Measurements from ENCODE around the gene BMP3. TPM values are rescaled to one million over a fixed set of nuclear protein-coding genes. Genes with fewer than 3 reads are reported as not detected.
A peak's percentile ranks its signal among the peaks of the same experiment; 100 is the strongest.

BMP3 gene
- total RNA-seq, 2 experiments from 2014 or later: not detected

DNA sequence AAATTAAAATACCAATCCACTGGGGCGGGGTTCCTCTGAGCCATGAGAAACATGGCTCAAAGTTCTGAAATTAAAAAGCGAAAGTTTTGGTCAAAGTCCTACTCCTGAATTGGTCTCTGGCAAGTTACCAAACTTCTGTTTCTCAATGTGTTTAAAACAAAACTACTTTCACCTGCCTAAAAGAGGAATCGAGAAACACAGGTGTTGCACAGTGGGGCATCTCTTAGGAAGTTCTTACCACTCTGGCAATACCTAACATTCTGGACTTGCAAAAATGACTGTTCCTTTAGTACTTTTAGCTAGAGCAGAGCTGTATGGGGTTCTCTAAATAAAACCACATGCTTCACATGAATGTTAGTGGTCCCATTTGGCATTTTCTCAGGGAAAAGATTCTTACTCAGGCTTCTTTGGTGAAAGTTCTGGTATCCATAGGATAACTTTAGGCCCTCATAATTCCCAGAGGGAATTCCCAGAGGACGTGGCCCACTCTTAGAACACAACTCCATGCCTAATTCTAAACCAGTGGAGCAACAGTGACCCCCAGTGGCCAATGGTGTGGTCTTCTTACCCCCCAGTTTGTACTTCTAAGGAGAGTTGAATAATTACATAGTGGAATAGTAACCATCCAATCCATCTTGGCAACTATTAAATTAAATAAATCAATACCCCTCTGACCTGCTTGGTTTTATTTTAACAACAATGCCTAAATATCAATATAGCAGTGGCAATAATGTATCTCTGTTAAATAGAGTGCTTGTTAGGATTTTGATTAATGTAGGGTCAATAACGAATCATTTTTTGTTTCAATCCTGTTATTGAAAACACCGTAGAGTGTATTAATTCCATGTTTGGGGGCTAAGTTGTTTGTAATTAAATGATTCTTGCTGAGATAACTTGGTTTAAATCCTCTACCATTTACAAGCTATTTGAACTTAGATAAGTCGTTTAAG is 21.9 kb downstream of the BMP3 start:
- H3K36me3 Mint-ChIP-seq: no peaks in the 10 kb centered on the region

DNA sequence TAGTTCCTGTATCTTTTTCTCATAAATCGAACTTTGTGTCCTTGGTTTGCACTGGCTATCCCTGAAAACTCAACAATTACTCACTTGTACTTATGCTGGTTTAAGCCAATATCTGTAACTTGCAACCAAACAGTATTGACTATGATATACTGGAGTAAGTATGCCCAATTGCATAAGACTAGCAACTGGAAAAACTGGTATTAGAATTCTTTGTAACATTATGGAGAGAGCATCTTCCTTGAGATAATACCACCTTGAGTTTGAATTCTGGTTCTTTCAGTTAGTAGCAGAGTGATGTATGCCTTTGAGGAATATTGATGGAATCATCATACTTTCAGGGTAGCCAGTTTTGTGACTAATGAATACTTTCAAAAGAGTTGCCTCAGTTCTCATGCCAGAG is 28.1 kb downstream of the BMP3 start:
- Mint-ChIP-seq H3K9me3 (no peaks in the 10 kb centered on the region), H3K36me3 (no peaks in the 10 kb centered on the region), H3K4me3 (no peak overlapping the region), H3K4me1 (ENCODE audit: low read depth) (no peaks in the 10 kb centered on the region), H3K27me3 (peaks cover 6% of the 10 kb centered on the region), H3K27ac (no peak overlapping the region)
- ChIA-PET POLR2A (no interaction called here), CTCF (interaction anchor here (1.4 kb wide), 1 partner anchor 12 kb away, joined by 4 read pairs; no protein-coding TSS in a partner anchor)
- DNase-seq: no peak
- intact Hi-C loops (cut with micrococcal nuclease): no loop called here

More for the DNA sequence above, 21.9 kb downstream of the BMP3 start:
- H3K27ac Mint-ChIP-seq: no peak overlapping the region
- POLR2A ChIA-PET: no interaction called here
- H3K27me3 Mint-ChIP-seq: peaks cover 2% of the 10 kb centered on the region
- no peaks in the 10 kb centered on the region for H3K9me3 Mint-ChIP-seq
- no peak overlapping the region for H3K4me3 Mint-ChIP-seq
- DNase-seq: peak; percentile 51
- no peaks in the 10 kb centered on the region for H3K4me1 Mint-ChIP-seq (ENCODE audit: low read depth)
- intact Hi-C loops (cut with micrococcal nuclease): loop anchor here (1.0 kb wide), 1 partner anchor 690 kb away; no protein-coding TSS in a partner anchor
- CTCF ChIA-PET: interaction anchor here (0.6 to 3.9 kb wide), 8 partner anchors 9 to 742 kb away, joined by 3 to 19 read pairs (median 4); no protein-coding TSS in a partner anchor

GRCh38 chr4:81060587-81061343 is 30.3 kb downstream of the BMP3 start:
- Mint-ChIP-seq H3K36me3 (no peaks in the 10 kb centered on the region), H3K9me3 (no peaks in the 10 kb centered on the region), H3K4me1 (ENCODE audit: low read depth) (no peaks in the 10 kb centered on the region), H3K27me3 (peaks cover 8% of the 10 kb centered on the region), H3K4me3 (no peak overlapping the region), H3K27ac (no peak overlapping the region)
- ChIA-PET CTCF (no interaction called here), POLR2A (no interaction called here)
- no peak for DNase-seq
- intact Hi-C loops (cut with micrococcal nuclease): no loop called here

DNA sequence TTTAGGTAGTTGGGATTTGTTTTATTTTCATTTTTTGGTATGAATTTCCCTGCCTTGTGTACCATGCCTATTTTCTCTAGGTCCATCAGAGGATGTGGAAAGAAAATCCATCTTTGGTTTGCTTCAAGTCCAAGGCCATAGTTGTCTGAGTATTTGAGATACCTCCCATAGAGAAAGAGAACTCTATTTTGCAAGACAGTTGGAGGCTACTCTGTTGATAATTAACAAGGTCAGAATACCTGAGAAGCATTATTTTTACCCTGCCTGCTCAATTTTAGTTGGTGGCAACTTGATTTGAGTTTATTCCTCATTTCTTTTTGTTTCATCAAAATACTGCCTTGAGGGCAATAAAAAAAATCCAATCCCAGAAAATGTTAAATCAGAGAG is 30.8 kb downstream of the BMP3 start:
- H3K36me3 Mint-ChIP-seq: no peaks in the 10 kb centered on the region
- H3K4me1 Mint-ChIP-seq (ENCODE audit: low read depth): no peaks in the 10 kb centered on the region
- no peak overlapping the region for H3K27ac Mint-ChIP-seq
- H3K27me3 Mint-ChIP-seq: peaks cover 8% of the 10 kb centered on the region
- H3K4me3 Mint-ChIP-seq: no peak overlapping the region
- no peak for DNase-seq
- no peaks in the 10 kb centered on the region for H3K9me3 Mint-ChIP-seq
- ChIA-PET POLR2A (no interaction called here), CTCF (no interaction called here)
- intact Hi-C loops (cut with micrococcal nuclease): no loop called here

GRCh38 chr4:81062001-81062400 is 31.5 kb downstream of the BMP3 start:
- DNase-seq: no peak
- Mint-ChIP-seq H3K27me3 (peaks cover 8% of the 10 kb centered on the region), H3K9me3 (no peaks in the 10 kb centered on the region), H3K36me3 (no peaks in the 10 kb centered on the region), H3K27ac (no peak overlapping the region), H3K4me1 (ENCODE audit: low read depth) (no peaks in the 10 kb centered on the region), H3K4me3 (no peak overlapping the region)
- ChIA-PET CTCF (no interaction called here), POLR2A (no interaction called here)
- intact Hi-C loops (cut with micrococcal nuclease): no loop called here

DNA sequence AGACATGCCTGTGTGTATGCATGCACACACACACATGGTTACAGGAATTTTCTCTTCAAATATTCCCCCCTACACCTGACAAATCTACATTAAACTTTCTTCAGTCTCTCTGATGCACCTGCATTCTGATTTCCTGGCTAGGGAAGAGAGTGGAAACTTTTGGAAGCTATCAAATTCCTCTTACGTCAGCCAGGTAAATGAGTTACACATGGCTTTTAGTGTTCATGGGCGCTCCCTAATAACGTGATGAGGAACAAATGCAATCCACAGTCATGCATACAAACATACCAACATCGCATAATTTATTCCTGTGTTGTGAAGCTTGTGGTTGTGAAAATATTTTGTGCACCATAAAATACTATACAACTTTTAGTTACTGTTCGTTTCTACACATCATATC is 34.9 kb downstream of the BMP3 start:
- no peak for DNase-seq
- H3K9me3 Mint-ChIP-seq: no peaks in the 10 kb centered on the region
- H3K4me3 Mint-ChIP-seq: no peak overlapping the region
- H3K36me3 Mint-ChIP-seq: no peaks in the 10 kb centered on the region
- intact Hi-C loops (cut with micrococcal nuclease): no loop called here
- no peak overlapping the region for H3K27ac Mint-ChIP-seq
- POLR2A ChIA-PET: no interaction called here
- peaks cover 12% of the 10 kb centered on the region for H3K27me3 Mint-ChIP-seq
- CTCF ChIA-PET: no interaction called here
- H3K4me1 Mint-ChIP-seq (ENCODE audit: low read depth): no peaks in the 10 kb centered on the region

DNA sequence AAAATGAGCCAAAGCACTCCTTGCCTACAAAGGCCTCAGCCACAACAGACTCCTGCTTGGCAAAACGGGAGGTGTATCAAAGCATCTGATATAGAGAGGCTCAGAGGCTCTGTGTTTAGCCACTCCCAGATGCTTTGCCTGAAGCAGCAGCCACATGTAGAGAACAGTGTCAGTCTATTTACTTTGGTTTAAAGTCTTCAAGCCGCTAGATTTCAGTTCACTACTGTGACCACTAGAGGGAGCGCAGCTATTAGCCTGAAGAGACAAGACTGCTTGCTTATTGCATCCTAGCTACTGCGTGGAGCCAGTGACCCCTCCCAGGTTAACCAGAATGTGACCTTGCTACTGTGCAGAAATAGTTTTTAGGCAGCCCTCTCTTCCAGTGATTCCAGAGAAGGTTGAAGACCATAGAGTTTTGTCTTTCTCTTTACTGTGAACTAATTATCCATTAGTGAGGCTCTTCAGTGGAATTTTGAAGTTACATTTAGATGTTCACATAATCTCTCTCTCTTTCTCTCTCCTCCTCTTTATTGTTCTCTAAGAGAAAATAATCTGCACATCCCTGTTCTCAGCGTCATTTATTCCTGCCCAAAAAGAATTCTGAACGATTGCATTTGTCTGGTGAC is 39.3 kb downstream of the BMP3 start:
- H3K9me3 Mint-ChIP-seq: no peaks in the 10 kb centered on the region
- ChIA-PET POLR2A (no interaction called here), CTCF (interaction anchor here (0.6 to 3.4 kb wide), 29 partner anchors 9 to 707 kb away, joined by 3 to 54 read pairs (median 4); no protein-coding TSS in a partner anchor)
- no peaks in the 10 kb centered on the region for H3K36me3 Mint-ChIP-seq
- intact Hi-C loops (cut with micrococcal nuclease): loop anchor here (1.0 kb wide), 1 partner anchor 281 kb away; no protein-coding TSS in a partner anchor
- no peak overlapping the region for H3K4me3 Mint-ChIP-seq
- peaks cover 10% of the 10 kb centered on the region for H3K27me3 Mint-ChIP-seq
- peak; percentile 58 for DNase-seq
- no peaks in the 10 kb centered on the region for H3K4me1 Mint-ChIP-seq (ENCODE audit: low read depth)
- no peak overlapping the region for H3K27ac Mint-ChIP-seq

DNA sequence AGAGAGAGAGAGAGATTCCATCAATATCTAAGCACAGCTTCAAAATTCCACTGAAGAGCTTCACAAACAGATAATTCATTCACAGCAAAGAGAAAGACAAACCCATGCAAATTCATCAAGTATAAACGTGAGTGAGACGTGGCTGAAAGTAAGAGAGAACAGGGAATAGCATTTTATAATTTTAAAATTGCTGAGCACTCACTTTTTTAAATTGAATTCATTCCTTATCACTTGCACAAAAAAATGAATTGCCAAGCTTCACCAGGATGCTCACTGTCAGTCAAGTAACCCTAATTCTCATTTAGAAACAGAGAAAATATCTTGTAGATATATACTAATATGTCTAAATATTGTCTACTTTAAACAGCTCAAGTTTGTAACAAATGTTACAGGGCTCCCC is 40.5 kb downstream of the BMP3 start:
- ChIA-PET POLR2A (no interaction called here), CTCF (interaction anchor here (0.5 to 3.4 kb wide), 12 partner anchors 8 to 709 kb away, joined by 3 to 54 read pairs (median 6); no protein-coding TSS in a partner anchor)
- no peaks in the 10 kb centered on the region for H3K4me1 Mint-ChIP-seq (ENCODE audit: low read depth)
- intact Hi-C loops (cut with micrococcal nuclease): no loop called here
- no peak overlapping the region for H3K27ac Mint-ChIP-seq
- peaks cover 10% of the 10 kb centered on the region for H3K27me3 Mint-ChIP-seq
- DNase-seq: no peak
- no peaks in the 10 kb centered on the region for H3K9me3 Mint-ChIP-seq
- no peaks in the 10 kb centered on the region for H3K36me3 Mint-ChIP-seq
- H3K4me3 Mint-ChIP-seq: no peak overlapping the region

- ChIA-PET CTCF (no interaction called here), POLR2A (no interaction called here)
- H3K27ac Mint-ChIP-seq: no peak overlapping the region
- no peak overlapping the region for H3K4me3 Mint-ChIP-seq
- no peaks in the 10 kb centered on the region for H3K36me3 Mint-ChIP-seq
- H3K4me1 Mint-ChIP-seq (ENCODE audit: low read depth): no peaks in the 10 kb centered on the region
- intact Hi-C loops (cut with micrococcal nuclease): no loop called here
- no peak for DNase-seq
- no peaks in the 10 kb centered on the region for H3K9me3 Mint-ChIP-seq
- peaks cover 9% of the 10 kb centered on the region for H3K27me3 Mint-ChIP-seq
These were observed 50.6 kb downstream of the BMP3 start for GRCh38 chr4:81081156-81081555.

GRCh38 chr4:81084029-81084428 is 53.5 kb downstream of the BMP3 start:
- no peak overlapping the region for H3K4me3 Mint-ChIP-seq
- H3K27ac Mint-ChIP-seq: no peak overlapping the region
- ChIA-PET CTCF (interaction anchor here (1.7 to 2.4 kb wide), 2 partner anchors 14 to 264 kb away, joined by 4 to 9 read pairs; no protein-coding TSS in a partner anchor), POLR2A (no interaction called here)
- peaks cover 2% of the 10 kb centered on the region for H3K27me3 Mint-ChIP-seq
- H3K4me1 Mint-ChIP-seq (ENCODE audit: low read depth): no peaks in the 10 kb centered on the region
- intact Hi-C loops (cut with micrococcal nuclease): no loop called here
- H3K36me3 Mint-ChIP-seq: no peaks in the 10 kb centered on the region
- no peak for DNase-seq
- no peaks in the 10 kb centered on the region for H3K9me3 Mint-ChIP-seq

DNA sequence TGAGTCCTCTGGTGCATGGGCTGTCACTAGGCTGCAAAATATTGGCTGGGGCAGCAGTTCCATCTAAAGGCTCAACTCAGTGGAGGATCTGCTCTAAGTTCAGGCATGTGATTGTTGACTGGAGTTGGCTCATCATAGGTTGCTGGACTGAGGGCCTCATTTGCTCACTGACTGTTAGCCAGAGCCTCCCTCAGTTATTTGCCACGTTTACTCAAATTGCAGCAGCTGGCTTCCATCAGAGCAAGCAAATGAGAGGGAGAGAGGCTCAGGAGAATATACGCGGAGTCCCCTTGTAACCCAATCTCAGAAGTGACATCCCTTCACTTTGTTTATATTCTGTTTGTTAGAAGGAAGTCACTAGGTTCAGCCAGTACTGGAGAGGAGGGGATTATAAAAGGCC is 54.1 kb downstream of the BMP3 start:
- Mint-ChIP-seq H3K4me1 (ENCODE audit: low read depth) (no peaks in the 10 kb centered on the region), H3K9me3 (no peaks in the 10 kb centered on the region), H3K4me3 (no peak overlapping the region), H3K36me3 (no peaks in the 10 kb centered on the region), H3K27ac (no peak overlapping the region), H3K27me3 (peaks cover 2% of the 10 kb centered on the region)
- DNase-seq: no peak
- POLR2A ChIA-PET: no interaction called here
- CTCF ChIA-PET: interaction anchor here (0.7 to 2.4 kb wide), 4 partner anchors 15 to 265 kb away, joined by 3 to 11 read pairs (median 6); no protein-coding TSS in a partner anchor
- intact Hi-C loops (cut with micrococcal nuclease): no loop called here

DNA sequence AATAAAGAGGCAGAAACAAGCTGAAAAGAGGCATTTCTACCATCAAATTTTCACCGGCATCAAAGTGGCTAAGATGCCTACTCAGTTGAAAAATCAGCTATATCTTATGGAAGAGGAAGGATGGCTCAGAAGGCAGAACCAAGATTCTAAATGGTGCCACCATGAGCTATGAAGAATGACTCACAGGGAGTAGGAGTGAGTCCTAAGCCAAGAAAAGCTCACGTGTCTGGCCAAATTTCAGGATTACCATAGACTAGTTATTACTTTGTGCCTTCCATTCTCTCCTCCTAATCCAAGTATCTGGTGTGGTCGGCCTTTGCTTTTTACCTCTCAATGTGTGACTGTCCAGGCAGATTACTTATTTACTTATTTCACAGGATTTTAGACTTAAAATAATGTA is 54.8 kb downstream of the BMP3 start:
- DNase-seq: no peak
- ChIA-PET POLR2A (no interaction called here), CTCF (interaction anchor here (0.7 to 1.7 kb wide), 2 partner anchors 16 to 264 kb away, joined by 3 to 11 read pairs; no protein-coding TSS in a partner anchor)
- intact Hi-C loops (cut with micrococcal nuclease): no loop called here
- Mint-ChIP-seq H3K36me3 (no peaks in the 10 kb centered on the region), H3K4me3 (no peak overlapping the region), H3K27ac (no peak overlapping the region), H3K9me3 (no peaks in the 10 kb centered on the region), H3K4me1 (ENCODE audit: low read depth) (no peaks in the 10 kb centered on the region), H3K27me3 (peaks cover 2% of the 10 kb centered on the region)
